GM18526 (cell line): ENCODE data around the gene CDX1.

Experiments
- POLR2A ChIP-seq: IDR thresholded peaks from 3 replicates; pipeline ENCODE4 v1.6.1; 2011; ENCODE audit not compliant: insufficient read length; ENCODE audit errors: extremely low read depth

CDX1 gene

GRCh38 chr5:150149618-150150017 is 17.0 kb upstream of the CDX1 start:
- no peak for TF ChIP-seq POLR2A

GRCh38 chr5:150152636-150153462 is 13.7 kb upstream of the CDX1 start:
- TF ChIP-seq POLR2A, result no peak

GRCh38 chr5:150153483-150153882 is 13.1 kb upstream of the CDX1 start:
- no peak for TF ChIP-seq POLR2A

GRCh38 chr5:150153957-150154617 is 12.5 kb upstream of the CDX1 start:
- TF ChIP-seq POLR2A, result no peak

- no peak for TF ChIP-seq POLR2A
These were observed 11.9 kb upstream of the CDX1 start for GRCh38 chr5:150154618-150155128.

- TF ChIP-seq POLR2A, result no peak
These were observed 11.1 kb upstream of the CDX1 start, which contains the start of gene PDGFRB for GRCh38 chr5:150155258-150156026. TSS of gene PDGFRB (minus strand) at chr5:150155845. CDS start at chr5:150137047, 18,798 bp downstream.

GRCh38 chr5:150156027-150156368 is 10.6 kb upstream of the CDX1 start:
- TF ChIP-seq POLR2A, result no peak

GRCh38 chr5:150156540-150156939 is 10.0 kb upstream of the CDX1 start:
- no peak for TF ChIP-seq POLR2A

- no peak for TF ChIP-seq POLR2A
These were observed 9.4 kb upstream of the CDX1 start for GRCh38 chr5:150157168-150157567.

- TF ChIP-seq POLR2A, result no peak
These were observed 8.2 kb upstream of the CDX1 start for GRCh38 chr5:150158170-150158949.

- no peak for TF ChIP-seq POLR2A
These were observed 7.5 kb upstream of the CDX1 start for GRCh38 chr5:150159031-150159430.

GRCh38 chr5:150159741-150160179 is 6.8 kb upstream of the CDX1 start:
- TF ChIP-seq POLR2A, result no peak

- no peak for TF ChIP-seq POLR2A
These were observed 6.0 kb upstream of the CDX1 start for GRCh38 chr5:150160448-150161081.
